GM23248 (cell line): ENCODE data around the gene MCU. TPM values are rescaled to one million over a fixed set of nuclear protein-coding genes. Genes with fewer than 3 reads are reported as not detected.

Source experiments
- DNase-seq: peaks from one replicate; pipeline ENCODE4 v3.0.0-alpha.2; 2015
- H2AFZ ChIP-seq: fragments of 200-600 bp; sonication (generic); 2 replicates; pipeline ENCODE4 v1.6.1; 2016; ENCODE audit warnings: antibody characterized with exemption
- H3F3A ChIP-seq: fragments of 200-600 bp; sonication (generic); 2 replicates; pipeline ENCODE4 v1.6.1; 2016; ENCODE audit warnings: mild to moderate bottlenecking, antibody characterized with exemption, mixed run types; ENCODE audit not compliant: insufficient read depth
- H3K27ac ChIP-seq: fragments of 200-600 bp; sonication (generic); 2 replicates; pipeline ENCODE4 v1.5.1; 2016; ENCODE audit warnings: mild to moderate bottlenecking
- H3K27me3 ChIP-seq: fragments of 200-600 bp; sonication (generic); replicated peaks from 2 replicates; pipeline ENCODE4 v1.6.1; 2016; ENCODE audit warnings: mild to moderate bottlenecking; ENCODE audit not compliant: insufficient read depth
- H3K36me3 ChIP-seq: fragments of 200-600 bp; sonication (generic); 2 replicates; pipeline ENCODE4 v1.6.1; 2016; ENCODE audit warnings: low read depth, mild to moderate bottlenecking
- H3K4me1 ChIP-seq: fragments of 200-600 bp; sonication (generic); 2 replicates; pipeline ENCODE4 v1.6.1; 2016; ENCODE audit warnings: mild to moderate bottlenecking; ENCODE audit not compliant: insufficient read depth
- H3K4me2 ChIP-seq: fragments of 200-600 bp; sonication (generic); one replicate; pipeline ENCODE4 v1.6.1; 2016; ENCODE audit warnings: mild to moderate bottlenecking; ENCODE audit not compliant: unreplicated experiment
- H3K4me3 ChIP-seq: fragments of 200-600 bp; sonication (generic); 2 replicates; pipeline ENCODE4 v1.5.1; 2016; ENCODE audit warnings: mild to moderate bottlenecking
- H3K79me2 ChIP-seq: fragments of 200-600 bp; sonication (generic); 2 replicates; pipeline ENCODE4 v1.6.1; 2016; ENCODE audit warnings: mild to moderate bottlenecking; ENCODE audit not compliant: insufficient read depth
- H3K9ac ChIP-seq: fragments of 200-600 bp; sonication (generic); 2 replicates; pipeline ENCODE4 v1.6.1; 2016; ENCODE audit warnings: mild to moderate bottlenecking
- H3K9me2 ChIP-seq: fragments of 200-600 bp; sonication (generic); 2 replicates; pipeline ENCODE4 v1.6.1; 2016; ENCODE audit warnings: mixed run types, mild to moderate bottlenecking, moderate library complexity; ENCODE audit not compliant: insufficient read depth
- H3K9me3 ChIP-seq: fragments of 200-600 bp; sonication (generic); one replicate; pipeline ENCODE4 v1.6.1; 2017; ENCODE audit warnings: low read depth
- H4K20me1 ChIP-seq: fragments of 200-600 bp; sonication (generic); 2 replicates; pipeline ENCODE4 v1.6.0; 2016; ENCODE audit not compliant: insufficient read depth
- EZH2 ChIP-seq: fragments of 200-600 bp; sonication (generic); IDR thresholded peaks from 2 replicates; pipeline ENCODE4 v1.6.1; 2018; ENCODE audit warnings: antibody characterized with exemption, mild to moderate bottlenecking; ENCODE audit not compliant: insufficient read depth, poor library complexity, severe bottlenecking
- EZH2phosphoT487 ChIP-seq: fragments of 200-600 bp; sonication (generic); IDR thresholded peaks from 2 replicates; pipeline ENCODE4 v1.6.1; 2018; ENCODE audit warnings: antibody characterized with exemption, moderate library complexity, mild to moderate bottlenecking, low read depth; ENCODE audit not compliant: insufficient read depth
- WGBS, 2 experiments: methylation state at CpG; one replicate each; pipeline ENCODE4 v1.1.6; 2015 to 2017; ENCODE audit warnings: low lambda C conversion rate in 2 of 2, low coverage in 1 of 2; ENCODE audit errors: missing lambda C conversion rate in 2 of 2; 5-methylcytosine and 5-hydroxymethylcytosine counted together
- in situ Hi-C: fragments of 300-500 bp; cut with MboI; formaldehyde crosslinking; loops from 2 replicates; pipeline ENCODE4 v1.15.0; 2020
- polyA plus RNA-seq: library from polyadenylated mRNA; unstranded; fragments of >200 nt; fragmentation: Nextera tagmentation; extraction: Ambion mirVana; gene quantifications from 2 replicates; pipeline ENCODE4 v1.2.1, GENCODE V29; 2016
- total RNA-seq: library from RNA; depleted of rRNA; stranded (reverse); fragments of >200 nt; shearing (Covaris generic); gene quantifications from 2 replicates; pipeline ENCODE4 v1.2.3, GENCODE V29; 2014

Gene MCU
- total and polyA plus RNA-seq, 2 experiments from 2014 or later = 29.5 to 30.9 TPM

DNA sequence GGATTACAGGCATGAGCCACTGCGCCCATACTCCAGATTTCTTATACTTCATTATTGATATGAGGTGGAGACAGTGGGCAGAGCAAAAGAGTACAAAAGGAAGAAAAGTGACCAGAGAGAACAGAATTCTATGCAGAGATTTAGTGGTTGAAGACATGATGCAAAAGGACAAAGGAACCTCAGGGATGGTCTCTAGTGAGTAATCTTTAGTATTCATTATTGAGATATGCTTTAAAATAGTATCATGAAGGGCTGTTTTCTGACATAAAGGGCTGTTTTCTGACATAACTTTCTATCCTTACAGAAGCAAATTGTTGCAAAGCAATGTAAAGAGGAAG lies 120.4 kb downstream of the MCU start:
- no peaks in the 10 kb centered on the region for H4K20me1 ChIP-seq
- H3K27me3 ChIP-seq = no peaks in the 10 kb centered on the region
- H3K79me2 ChIP-seq = peaks cover 51% of the 10 kb centered on the region
- DNase-seq = no peak
- no peaks in the 10 kb centered on the region for H3K9me2 ChIP-seq
- WGBS, 2 experiments = 94 to 100% methylated on average over 1 of the region's 1 CpG
- peak overlapping the region; percentile 50 for H3K27ac ChIP-seq
- H3K36me3 ChIP-seq = no peaks in the 10 kb centered on the region
- peak overlapping the region; percentile 33; the same call in 1 of the 2 replicates for H3K4me3 ChIP-seq
- no peaks in the 10 kb centered on the region for H3K9me3 ChIP-seq
- H2AFZ ChIP-seq = no peak overlapping the region
- H3F3A ChIP-seq = peaks cover 35% of the 10 kb centered on the region
- no peak overlapping the region for H3K9ac ChIP-seq
- H3K4me2 ChIP-seq = peak overlapping the region; percentile 56
- peaks cover 27% of the 10 kb centered on the region for H3K4me1 ChIP-seq
- TF ChIP-seq EZH2phosphoT487 (no peak), EZH2 (no peak)
- in situ Hi-C loops = no loop called here

DNA sequence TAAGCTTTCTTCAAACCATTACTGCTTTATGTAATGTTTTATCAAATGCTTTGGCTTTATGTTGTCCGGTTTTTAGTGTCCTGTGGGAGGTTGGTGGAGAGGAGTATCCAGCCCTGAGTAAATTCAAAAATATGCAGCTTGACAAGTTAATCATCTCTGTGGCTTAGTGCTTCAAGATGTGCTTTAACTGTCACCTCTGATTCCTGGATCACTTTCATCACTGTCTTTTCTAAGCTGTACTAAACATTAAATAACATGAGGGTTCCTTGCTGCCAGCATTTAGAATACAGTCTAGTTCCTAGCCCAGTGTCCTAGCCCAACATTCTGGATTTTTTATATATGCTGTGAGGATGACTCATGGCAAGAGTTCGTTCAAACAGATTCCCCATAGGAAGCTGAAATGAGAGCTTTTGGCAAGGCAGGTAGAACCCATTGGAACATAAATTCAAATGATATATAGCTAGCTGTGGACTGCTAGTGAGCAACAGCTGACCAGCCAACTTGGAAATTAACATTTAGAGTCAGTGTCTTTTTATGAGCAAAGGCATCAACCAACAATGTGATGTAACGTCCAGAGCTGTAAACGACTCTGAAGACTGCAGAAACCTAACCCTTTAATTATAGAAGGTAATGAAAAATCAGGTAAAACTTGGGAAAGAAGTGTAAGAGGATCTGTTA lies 120.9 kb downstream of the MCU start:
- Histone ChIP-seq H3K4me1 (peaks cover 27% of the 10 kb centered on the region), H3K9me3 (no peaks in the 10 kb centered on the region), H3K27ac (peak overlapping the region; percentile 50), H3K9me2 (no peaks in the 10 kb centered on the region), H3K27me3 (no peaks in the 10 kb centered on the region), H2AFZ (no peak overlapping the region), H3K9ac (peak overlapping the region; percentile 0; the same call in 1 of the 2 replicates), H3K79me2 (peaks cover 51% of the 10 kb centered on the region), H3F3A (peaks cover 35% of the 10 kb centered on the region), H4K20me1 (no peaks in the 10 kb centered on the region), H3K36me3 (no peaks in the 10 kb centered on the region), H3K4me2 (peak overlapping the region; percentile 56), H3K4me3 (peak overlapping the region; percentile 33)
- TF ChIP-seq EZH2phosphoT487 (no peak), EZH2 (no peak)
- WGBS, 2 experiments = 33 to 36% methylated on average over 4 of the region's 4 CpGs
- in situ Hi-C loops = no loop called here
- peak; percentile 81 for DNase-seq

DNA sequence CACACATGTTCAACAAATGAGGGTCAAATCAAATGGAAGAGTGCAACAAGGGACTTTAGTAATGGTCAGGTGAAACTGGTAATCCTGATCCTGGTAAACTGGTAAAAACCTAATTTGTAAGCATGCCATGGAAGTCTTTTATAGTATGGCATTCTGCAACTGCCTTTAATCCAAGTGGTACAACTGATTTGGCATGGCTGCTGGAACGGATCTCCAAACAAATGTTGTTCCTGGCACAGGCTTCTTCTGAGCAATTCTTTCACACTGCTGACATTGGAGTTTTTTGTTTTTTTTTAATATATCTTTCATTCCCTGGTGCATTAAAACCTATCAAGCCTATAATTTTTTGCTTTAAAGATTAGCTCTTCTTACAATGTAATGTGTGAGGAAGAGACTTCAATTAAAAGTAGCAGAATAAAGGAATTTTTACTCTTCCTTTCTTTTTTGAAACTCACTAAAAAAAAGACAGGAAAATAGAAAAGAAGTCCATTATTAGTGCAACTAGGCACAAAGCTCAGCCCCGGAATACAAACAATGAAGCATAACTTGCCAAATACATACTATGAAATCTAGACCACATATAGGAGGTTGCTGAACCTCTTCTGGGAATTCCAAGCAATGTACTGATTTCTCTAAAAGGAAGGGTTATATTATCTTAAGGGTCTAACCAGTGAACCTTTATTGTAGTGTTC lies 122.3 kb downstream of the MCU start:
- H4K20me1 ChIP-seq = no peaks in the 10 kb centered on the region
- H3K4me3 ChIP-seq = no peak overlapping the region
- H3K9me3 ChIP-seq = no peaks in the 10 kb centered on the region
- H3K27ac ChIP-seq = no peak overlapping the region
- H2AFZ ChIP-seq = no peak overlapping the region
- in situ Hi-C loops = no loop called here
- 45 to 47% methylated on average over 2 of the region's 2 CpGs for WGBS, 2 experiments
- no peaks in the 10 kb centered on the region for H3K36me3 ChIP-seq
- H3K9me2 ChIP-seq = no peaks in the 10 kb centered on the region
- peak overlapping the region; percentile 12 for H3K4me2 ChIP-seq
- H3K4me1 ChIP-seq = peaks cover 27% of the 10 kb centered on the region
- peaks cover 35% of the 10 kb centered on the region for H3F3A ChIP-seq
- no peaks in the 10 kb centered on the region for H3K27me3 ChIP-seq
- TF ChIP-seq EZH2phosphoT487 (no peak), EZH2 (no peak)
- peaks cover 46% of the 10 kb centered on the region for H3K79me2 ChIP-seq
- H3K9ac ChIP-seq = no peak overlapping the region
- peak; percentile 44 for DNase-seq

DNA sequence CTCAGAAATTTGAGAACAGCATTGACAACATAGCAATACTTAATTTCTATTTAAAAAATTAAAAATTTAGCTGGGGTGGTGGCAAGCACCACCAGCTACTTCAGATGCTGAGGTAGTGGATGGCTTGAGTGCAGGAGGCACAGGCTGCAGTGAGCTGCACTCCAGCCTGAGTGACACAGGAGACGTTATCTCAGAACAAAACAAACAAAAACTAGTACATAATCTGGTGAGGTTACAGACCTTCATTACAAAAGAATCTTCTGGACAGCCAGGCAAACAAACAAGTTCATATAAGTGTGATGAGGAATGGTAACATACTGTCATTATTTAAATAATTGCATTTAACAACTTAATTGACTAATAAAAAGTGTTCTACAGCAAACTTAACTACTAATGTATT lies 124.6 kb downstream of the MCU start:
- Histone ChIP-seq H3K36me3 (no peaks in the 10 kb centered on the region), H3K9me2 (no peaks in the 10 kb centered on the region), H2AFZ (no peak overlapping the region), H3K4me1 (peaks cover 27% of the 10 kb centered on the region), H3K79me2 (peaks cover 32% of the 10 kb centered on the region), H3K4me2 (no peak overlapping the region), H3K9ac (no peak overlapping the region), H3K27me3 (no peaks in the 10 kb centered on the region), H3K27ac (no peak overlapping the region), H3K9me3 (no peaks in the 10 kb centered on the region), H4K20me1 (no peaks in the 10 kb centered on the region), H3K4me3 (no peak overlapping the region), H3F3A (peaks cover 31% of the 10 kb centered on the region)
- TF ChIP-seq EZH2 (no peak), EZH2phosphoT487 (no peak)
- in situ Hi-C loops = no loop called here
- 94 to 96% methylated on average over 1 of the region's 1 CpG for WGBS, 2 experiments
- DNase-seq = no peak
